ENCODE results near the gene PGP. TPM values are rescaled to one million over a fixed set of nuclear protein-coding genes. Genes with fewer than 3 reads are reported as not detected.

PGP gene
- total RNA-seq, 2 experiments from 2014 or later: 24.2 to 24.5 TPM

DNA sequence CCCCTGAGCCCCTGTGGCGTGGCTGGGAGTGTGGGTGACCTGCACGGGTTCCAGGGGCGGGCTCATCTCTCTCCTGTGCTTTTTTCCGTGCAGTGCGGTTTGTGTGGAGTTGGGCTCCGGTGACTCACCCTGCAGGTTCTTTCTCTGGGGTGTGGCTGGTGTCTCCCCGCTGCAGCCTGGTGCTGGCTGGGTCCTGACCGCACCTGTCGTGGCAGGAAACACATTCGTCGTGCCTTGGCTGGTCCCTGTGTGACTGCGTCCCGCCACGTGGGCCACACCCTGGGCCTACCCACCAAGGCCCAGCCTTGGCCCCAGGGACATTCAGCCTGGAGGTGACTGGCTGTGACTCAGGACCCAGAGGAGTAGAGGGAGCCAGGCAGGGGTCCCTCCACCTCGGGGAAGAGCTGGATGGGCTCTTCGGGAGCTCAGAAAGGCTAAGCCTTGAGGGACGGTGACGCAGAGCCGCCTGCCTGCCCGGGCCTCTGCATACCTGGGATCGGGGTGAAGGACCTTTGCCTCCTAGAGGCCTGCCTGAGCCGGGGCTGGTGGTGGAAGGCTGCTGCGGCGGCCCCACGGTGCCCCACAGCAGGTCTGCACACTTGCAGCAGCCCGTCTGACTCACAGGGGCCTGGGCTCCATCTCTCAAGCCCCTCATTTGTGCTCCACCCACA is 51.3 kb downstream of the PGP start:
- DNase-seq: no peak

DNA sequence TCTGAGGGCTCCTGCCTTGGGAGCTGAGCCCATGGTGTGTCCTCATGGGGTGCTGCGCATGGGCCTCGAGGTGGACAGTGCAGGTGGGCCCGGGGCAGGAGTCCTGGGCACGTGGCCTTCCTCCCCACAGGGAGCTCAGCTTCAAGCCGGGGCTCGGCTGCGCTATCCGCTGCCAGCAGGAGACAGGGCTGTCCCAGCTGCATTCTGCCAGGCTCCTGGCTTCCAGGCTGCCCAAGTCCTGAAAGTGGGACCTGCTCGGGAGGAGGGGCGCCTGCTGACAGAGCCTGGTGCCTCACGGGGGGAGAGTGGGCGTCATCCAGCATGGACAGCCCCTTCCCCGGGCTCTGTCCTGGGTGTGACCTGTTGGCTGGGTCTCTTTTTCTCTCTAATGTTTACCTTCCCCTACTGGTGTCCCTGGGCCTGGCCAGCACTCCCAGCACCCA is 51.9 kb downstream of the PGP start:
- no peak overlapping the region for H3K4me3 Mint-ChIP-seq
- H3K4me1 Mint-ChIP-seq: peaks cover 8% of the 10 kb centered on the region
- H3K27ac Mint-ChIP-seq: no peak overlapping the region
- no peaks in the 10 kb centered on the region for H3K9me3 Mint-ChIP-seq
- H3K36me3 Mint-ChIP-seq: peaks cover 9% of the 10 kb centered on the region
- H3K27me3 Mint-ChIP-seq: no peaks in the 10 kb centered on the region
- no peak for DNase-seq

More for the DNA sequence above, 51.3 kb downstream of the PGP start:
- H3K4me3 Mint-ChIP-seq: no peak overlapping the region
- peaks cover 3% of the 10 kb centered on the region for H3K4me1 Mint-ChIP-seq
- H3K36me3 Mint-ChIP-seq: peaks cover 9% of the 10 kb centered on the region
- H3K27me3 Mint-ChIP-seq: no peaks in the 10 kb centered on the region
- peak overlapping the region; percentile 45 for H3K27ac Mint-ChIP-seq
- H3K9me3 Mint-ChIP-seq: no peaks in the 10 kb centered on the region

DNA sequence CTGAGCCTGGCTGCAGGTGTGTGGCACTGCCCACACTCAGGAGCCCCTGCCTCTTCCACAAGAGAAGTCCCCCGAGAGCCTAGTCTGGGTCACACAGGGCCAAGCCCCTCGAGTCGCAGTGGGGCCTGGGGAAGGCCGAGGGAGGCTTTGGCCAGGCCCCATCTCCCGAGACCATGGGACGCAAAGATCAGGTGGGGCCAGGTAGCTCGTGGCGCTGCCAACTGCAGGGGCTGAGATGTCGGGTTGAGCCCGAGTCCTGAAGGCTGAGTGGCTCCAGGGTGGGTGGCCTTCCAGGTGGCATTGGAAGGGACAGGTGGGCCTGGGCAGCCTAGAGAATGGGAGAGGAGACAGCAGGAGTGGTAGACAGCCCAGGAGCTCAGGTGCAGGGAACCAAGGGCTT is 52.7 kb downstream of the PGP start:
- H3K36me3 Mint-ChIP-seq: peaks cover 9% of the 10 kb centered on the region
- H3K9me3 Mint-ChIP-seq: no peaks in the 10 kb centered on the region
- H3K27me3 Mint-ChIP-seq: no peaks in the 10 kb centered on the region
- no peak overlapping the region for H3K4me3 Mint-ChIP-seq
- no peak for DNase-seq
- no peak overlapping the region for H3K27ac Mint-ChIP-seq
- peaks cover 14% of the 10 kb centered on the region for H3K4me1 Mint-ChIP-seq

Other genes with a start within 250 kb of the PGP start
- gene RNF151, start 248.0 kb downstream of the PGP start, total RNA-seq: not detected
- 10 to 100 TPM; 66.3 to 72.6 TPM for gene TBL3, start 242.8 kb downstream of the PGP start, total RNA-seq
- under 1 TPM in 1 of 2 experiments, not detected in 1; 0.35 TPM for gene NOXO1, start 233.4 kb downstream of the PGP start, total RNA-seq
- gene GFER, start 230.6 kb downstream of the PGP start, total RNA-seq: 10 to 100 TPM; 27.3 to 29.5 TPM
- gene SYNGR3, start 224.9 kb downstream of the PGP start, total RNA-seq: 1 to 10 TPM; 2.0 to 3.5 TPM
- gene ZNF598, start 205.0 kb downstream of the PGP start, total RNA-seq: 10 to 100 TPM; 98.3 to 99.8 TPM
- gene NPW, start 195.1 kb downstream of the PGP start, total RNA-seq: 10 to 100 TPM; 29.1 to 34.2 TPM
- gene NHERF2, start 187.9 kb downstream of the PGP start, total RNA-seq: 1 to 10 TPM; 2.4 to 3.7 TPM
- 10 to 100 TPM; 30.6 to 32.0 TPM for gene NTHL1, start 167.0 kb downstream of the PGP start, total RNA-seq
- gene TSC2, start 166.9 kb downstream of the PGP start, total RNA-seq: 10 to 100 TPM; 52.3 to 57.5 TPM
- 10 to 100 TPM; 52.6 to 54.5 TPM for gene PKD1, start 78.9 kb downstream of the PGP start, total RNA-seq
- gene RAB26, start 66.2 kb downstream of the PGP start, total RNA-seq: under 1 TPM; 0.26 to 0.35 TPM
- gene TRAF7, start 59.1 kb downstream of the PGP start, total RNA-seq: 10 to 100 TPM; 86.4 to 89.2 TPM
- gene CASKIN1, start 18.2 kb downstream of the PGP start, total RNA-seq: 1 to 10 TPM; 1.8 to 3.4 TPM
- 10 to 100 TPM; 89.5 to 92.3 TPM for gene MLST8, start 9.4 kb downstream of the PGP start, total RNA-seq
- 1 to 10 TPM; 2.3 to 6.4 TPM for gene BRICD5, start 4.0 kb downstream of the PGP start, total RNA-seq
- gene E4F1, start 8.8 kb upstream of the PGP start, total RNA-seq: 10 to 100 TPM; 23.0 to 24.1 TPM
- gene DNASE1L2, start 21.6 kb upstream of the PGP start, total RNA-seq: under 1 TPM; 0.87 to 0.92 TPM
- 10 to 100 TPM; 27.5 to 30.0 TPM for gene ECI1, start 36.7 kb upstream of the PGP start, total RNA-seq
- 100 to 1,000 TPM; 403 to 415 TPM for gene RNPS1, start 53.3 kb upstream of the PGP start, total RNA-seq
- 1 to 10 TPM; 3.5 to 4.0 TPM for gene ABCA3, start 125.9 kb upstream of the PGP start, total RNA-seq
- 10 to 100 TPM; 38.3 to 38.8 TPM for gene CCNF, start 214.6 kb upstream of the PGP start, total RNA-seq
- gene TEDC2, start 245.3 kb upstream of the PGP start, total RNA-seq: 10 to 100 TPM; 24.0 to 26.5 TPM